NB4 (cell line): ENCODE measurements around the gene FXYD2.

Experiments
- CTCF ChIP-seq: IDR thresholded peaks from one replicate; pipeline ENCODE4 v1.5.1; 2012; ENCODE audit warnings: low read depth, low read length
- TF ChIP-seq, protein P1 (sequence below): IDR thresholded peaks from 2 replicates; pipeline ENCODE4 v1.6.1; 2011; ENCODE audit warnings: low read depth, low read length

DNA sequence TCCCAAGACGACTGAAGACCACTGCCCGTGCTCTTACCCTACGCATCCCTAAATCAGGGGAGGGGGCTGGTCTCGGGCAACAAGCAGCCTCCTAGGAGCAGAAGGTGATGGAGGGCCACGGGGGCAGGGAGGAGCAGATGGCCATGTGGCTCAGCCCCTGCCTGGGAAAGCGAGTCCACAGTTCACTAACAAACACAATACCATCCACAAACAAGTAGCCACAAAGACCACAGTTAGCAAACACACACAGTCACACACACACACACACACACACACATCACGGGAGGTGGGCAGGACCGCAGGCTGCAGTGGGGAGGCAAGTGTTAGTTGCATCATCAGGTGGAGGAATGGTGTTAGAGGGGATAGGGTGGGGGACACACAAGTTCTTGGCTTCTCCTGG lies 13.2 kb upstream of the FXYD2 start:
- TF ChIP-seq, protein P1, sequence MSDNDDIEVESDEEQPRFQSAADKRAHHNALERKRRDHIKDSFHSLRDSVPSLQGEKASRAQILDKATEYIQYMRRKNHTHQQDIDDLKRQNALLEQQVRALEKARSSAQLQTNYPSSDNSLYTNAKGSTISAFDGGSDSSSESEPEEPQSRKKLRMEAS = no peak
- TF ChIP-seq CTCF = no peak
